GM08714 (cell line): ENCODE results near the gene KRT6A.

Experiments used
- H3K4me3 ChIP-seq: fragments of 200-500 bp; sonication (Bioruptor generic); 2 replicates; pipeline ENCODE4 v1.5.1; 2014; ENCODE audit warnings: mild to moderate bottlenecking, low read length, inconsistent platforms
- ZNF274 ChIP-seq: IDR thresholded peaks from 2 replicates; pipeline ENCODE4 v1.6.1; 2012; ENCODE audit warnings: mild to moderate bottlenecking, low read depth, low read length

KRT6A gene

DNA sequence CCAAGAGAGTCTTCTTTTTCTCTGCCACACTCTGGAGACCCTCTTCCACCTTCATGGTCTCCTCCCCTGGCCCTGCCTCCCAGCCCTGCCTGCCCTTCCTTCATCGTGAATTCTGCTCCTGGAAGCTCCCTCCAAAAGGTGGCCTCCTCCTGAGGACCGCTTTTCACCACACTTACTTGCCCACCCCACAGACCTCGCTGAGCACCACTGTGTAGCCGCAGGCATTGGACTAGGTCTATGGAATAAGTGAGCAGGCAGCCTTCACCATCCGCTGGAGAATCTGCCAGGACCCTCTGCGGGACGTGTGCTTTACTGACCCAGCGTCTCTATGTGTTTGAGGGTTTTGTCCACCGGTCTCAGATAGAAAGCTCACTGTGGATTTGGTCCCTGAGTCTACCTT lies 36.8 kb upstream of the KRT6A start:
- TF ChIP-seq ZNF274 = no peak

DNA sequence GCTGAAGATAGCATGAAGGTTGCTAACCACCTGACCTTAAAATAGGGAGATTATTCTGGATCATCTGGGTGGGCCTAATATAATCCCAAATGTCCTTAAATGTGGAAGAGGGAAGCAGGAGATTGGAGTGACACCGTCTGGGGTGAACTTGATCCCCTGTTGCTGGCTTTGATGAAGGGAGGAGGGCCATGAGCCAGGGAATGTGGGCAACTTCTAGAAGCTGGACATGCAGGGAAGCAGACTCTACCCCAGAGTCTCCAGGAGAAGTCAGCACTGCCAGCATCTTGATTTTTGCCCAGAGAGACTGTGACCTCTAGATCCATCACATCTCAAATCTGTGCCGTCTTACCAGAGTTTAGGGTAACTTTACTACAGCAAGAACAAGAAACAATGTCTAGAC lies 36.4 kb upstream of the KRT6A start:
- no peak overlapping the region for H3K4me3 ChIP-seq
- no peak for TF ChIP-seq ZNF274

More for the DNA sequence above, 36.8 kb upstream of the KRT6A start:
- no peak overlapping the region for H3K4me3 ChIP-seq

DNA sequence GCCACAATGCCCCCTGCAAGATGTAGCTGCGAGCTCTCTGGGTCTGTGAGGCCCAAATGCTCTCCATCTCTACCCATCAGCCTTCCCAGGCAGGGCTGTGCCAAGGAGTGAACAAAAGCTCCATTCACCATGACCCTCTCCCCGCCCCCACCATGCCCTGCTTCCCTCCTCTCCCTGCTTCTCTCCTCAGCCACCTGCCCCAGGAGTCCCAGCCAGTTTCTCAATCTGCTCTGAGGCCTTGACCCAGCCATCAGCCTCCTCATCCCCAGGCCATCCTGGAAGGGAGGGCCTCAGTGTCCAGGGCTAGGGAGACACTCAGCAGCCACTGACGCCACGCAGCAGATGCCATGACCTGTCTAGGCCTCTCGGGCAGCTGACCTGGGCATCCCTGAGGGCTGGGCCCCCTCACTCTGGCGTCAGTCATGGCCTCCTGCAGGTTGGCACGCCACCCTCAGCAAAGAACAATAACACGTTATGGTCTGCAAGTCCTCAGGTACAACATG lies 35.6 kb upstream of the KRT6A start:
- H3K4me3 ChIP-seq = no peak overlapping the region
- TF ChIP-seq ZNF274 = no peak

- TF ChIP-seq ZNF274 = no peak
- H3K4me3 ChIP-seq = no peak overlapping the region
Measured at GRCh38 chr12:52527121-52527800, 34.2 kb upstream of the KRT6A start.

DNA sequence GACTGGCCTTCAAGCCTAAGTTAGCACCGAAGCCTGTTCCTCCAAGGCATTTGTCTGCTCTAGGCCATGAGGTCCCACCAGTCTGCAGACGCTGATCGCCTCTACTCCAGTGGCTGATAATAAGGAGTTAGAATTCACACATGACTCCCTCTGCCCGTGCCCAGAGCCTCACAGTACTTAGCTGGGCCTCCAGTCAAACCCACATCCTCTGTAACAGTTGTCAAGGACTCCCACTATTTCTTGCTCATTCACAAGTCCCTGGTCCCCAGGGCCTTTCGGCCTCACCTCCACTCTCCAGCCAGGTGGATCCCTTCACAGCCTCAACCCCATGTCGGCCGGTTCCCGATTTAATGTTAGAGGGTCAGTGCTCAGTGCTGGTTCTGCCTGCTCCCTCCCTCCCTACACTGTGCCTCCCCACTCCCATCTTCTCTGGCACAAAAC lies 33.5 kb upstream of the KRT6A start:
- TF ChIP-seq ZNF274 = no peak
- H3K4me3 ChIP-seq = no peak overlapping the region

DNA sequence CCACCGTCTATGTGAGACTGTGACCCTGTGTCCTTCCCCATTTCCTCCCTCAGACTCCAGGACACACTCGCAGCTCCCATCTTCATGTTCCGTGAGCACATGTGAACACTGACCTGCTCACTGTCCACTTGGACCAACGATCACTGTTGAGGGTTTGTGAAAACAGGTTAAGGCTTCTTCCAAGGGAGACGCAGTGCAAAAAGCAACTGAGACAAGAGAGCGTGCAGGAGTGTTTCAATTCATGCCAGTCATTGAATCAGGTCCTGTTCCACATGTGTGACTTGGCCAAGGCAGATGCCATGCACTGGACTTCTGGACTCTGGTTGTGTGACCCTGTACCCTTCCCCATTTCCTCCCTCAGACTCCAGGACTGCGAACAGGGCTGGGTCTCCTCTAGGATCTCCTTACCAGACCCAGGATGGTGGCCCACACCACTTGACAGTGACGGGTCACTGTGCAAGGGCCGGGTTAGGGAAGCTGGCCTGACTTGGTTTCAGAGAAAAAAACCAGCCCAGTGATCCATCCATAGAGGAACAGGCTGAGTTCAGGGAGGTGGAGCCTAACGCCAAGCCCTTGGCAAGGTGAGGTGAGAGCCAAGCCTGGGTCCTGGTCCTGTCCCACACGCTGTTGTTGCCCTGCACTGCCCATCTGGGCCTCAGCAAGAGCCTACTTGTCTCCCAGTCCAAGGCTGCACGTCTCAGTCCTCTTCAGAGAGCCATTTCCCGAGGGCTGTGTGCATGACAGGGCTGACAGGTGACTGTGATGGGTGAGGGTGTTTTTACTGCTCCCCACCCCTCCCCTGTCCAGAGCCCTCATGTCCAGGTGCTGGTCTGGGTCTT lies 32.8 kb upstream of the KRT6A start:
- no peak for TF ChIP-seq ZNF274
- H3K4me3 ChIP-seq = no peak overlapping the region

DNA sequence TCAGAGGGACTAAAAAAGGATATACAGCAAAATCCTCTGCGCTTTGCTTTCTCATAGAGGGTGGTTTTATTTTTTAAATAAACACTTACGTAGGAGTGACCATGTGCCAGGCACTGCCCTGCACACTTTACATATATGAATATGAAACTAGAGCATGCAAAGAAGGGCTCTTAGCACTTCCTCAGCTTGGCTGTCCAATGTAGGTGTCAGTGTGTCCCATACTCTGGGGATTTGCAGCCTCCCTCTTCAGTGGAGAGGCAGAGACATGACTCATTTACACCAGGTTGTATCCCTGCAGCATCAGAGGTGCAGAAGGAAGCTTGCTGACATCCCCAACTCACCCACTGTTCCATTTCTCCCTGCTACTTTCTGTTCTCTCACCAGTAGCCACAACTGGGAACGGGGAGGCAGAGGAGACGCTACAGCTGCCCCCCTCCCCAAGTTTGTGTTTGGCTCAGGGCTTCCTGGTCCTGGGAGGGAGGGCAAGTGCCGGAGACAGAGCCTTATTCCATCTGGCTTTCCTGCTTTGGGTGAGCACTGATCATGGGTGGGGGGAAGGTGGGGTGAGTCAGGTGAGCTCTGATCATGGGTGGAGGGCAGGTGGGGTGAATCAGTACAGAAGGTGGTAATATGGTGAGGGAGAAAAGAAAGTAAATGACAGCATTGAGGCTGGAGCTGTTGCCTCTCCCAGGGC lies 32.0 kb upstream of the KRT6A start:
- no peak for TF ChIP-seq ZNF274
- no peak overlapping the region for H3K4me3 ChIP-seq

- TF ChIP-seq ZNF274 = no peak
- no peak overlapping the region for H3K4me3 ChIP-seq
Measured at GRCh38 chr12:52524241-52524897, 31.3 kb upstream of the KRT6A start.

GRCh38 chr12:52523824-52524223 lies 30.8 kb upstream of the KRT6A start:
- TF ChIP-seq ZNF274 = no peak

DNA sequence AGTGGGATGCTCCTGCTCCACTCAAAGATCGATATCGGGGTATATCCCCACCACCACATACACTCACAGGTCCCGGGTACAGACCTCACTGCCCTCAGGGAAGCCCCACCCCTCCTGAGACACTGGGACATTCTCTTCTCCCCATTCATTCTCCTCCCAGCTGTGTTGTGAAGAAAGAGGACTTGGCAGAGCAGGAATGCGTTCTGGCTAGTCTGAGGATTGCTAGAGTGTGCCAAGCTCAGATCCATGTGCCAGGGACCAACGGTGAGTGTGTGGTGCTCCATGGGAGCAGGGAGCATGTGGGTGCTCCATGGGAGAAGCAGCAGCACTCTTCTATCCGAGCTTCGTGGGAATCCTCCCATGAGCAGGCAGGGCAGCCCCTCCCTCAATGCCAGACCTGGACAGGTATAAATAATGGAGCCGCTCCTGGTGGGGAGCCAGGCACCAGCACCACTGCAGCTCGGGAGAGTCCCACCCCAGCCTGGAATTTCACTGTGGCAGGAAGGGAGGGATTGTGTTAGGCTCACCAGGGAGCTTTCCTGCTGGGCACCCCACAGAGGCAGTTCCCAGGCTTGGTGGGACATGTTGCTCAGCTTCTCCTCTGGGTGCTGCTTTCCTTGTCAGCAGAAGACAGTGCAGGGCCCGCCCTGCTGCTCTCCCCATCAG lies 29.4 kb upstream of the KRT6A start:
- no peak overlapping the region for H3K4me3 ChIP-seq
- TF ChIP-seq ZNF274 = no peak

More at GRCh38 chr12:52523824-52524223, 30.8 kb upstream of the KRT6A start:
- H3K4me3 ChIP-seq = no peak overlapping the region

GRCh38 chr12:52521568-52522266 lies 28.7 kb upstream of the KRT6A start:
- H3K4me3 ChIP-seq = no peak overlapping the region
- TF ChIP-seq ZNF274 = no peak

GRCh38 chr12:52521175-52521567 lies 28.1 kb upstream of the KRT6A start:
- H3K4me3 ChIP-seq = no peak overlapping the region
- TF ChIP-seq ZNF274 = no peak

- TF ChIP-seq ZNF274 = no peak
- no peak within 1 kb of the TSS for H3K4me3 ChIP-seq
Measured at GRCh38 chr12:52519826-52520662, 27.0 kb upstream of the KRT6A start, which contains the start of gene KRT5. TSS of gene KRT5 (minus strand) at chr12:52520394. CDS start at chr12:52520296, 98 bp downstream.
